ENCODE data around the gene HMMR.

DNA sequence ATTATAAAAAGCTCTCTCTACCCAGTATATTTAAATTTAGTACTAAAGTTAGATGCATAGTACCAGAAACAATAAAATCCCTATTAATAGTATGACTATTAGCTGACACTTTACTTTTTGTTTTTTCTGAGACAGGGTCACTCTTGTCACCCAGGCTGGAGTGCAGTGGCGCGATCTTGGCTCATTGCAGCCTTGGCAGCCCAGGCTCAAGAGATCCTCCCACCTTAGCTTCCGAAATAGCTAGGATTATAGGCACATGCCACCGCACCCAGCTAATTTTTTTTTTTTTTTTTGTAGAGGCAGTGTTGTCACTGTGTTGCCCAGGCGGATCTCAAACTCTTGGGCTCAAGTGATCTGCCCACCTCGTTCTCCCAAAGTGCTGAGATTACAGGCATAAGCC, 15.1 kb upstream of the HMMR start:
- TF ChIP-seq, protein P1, sequence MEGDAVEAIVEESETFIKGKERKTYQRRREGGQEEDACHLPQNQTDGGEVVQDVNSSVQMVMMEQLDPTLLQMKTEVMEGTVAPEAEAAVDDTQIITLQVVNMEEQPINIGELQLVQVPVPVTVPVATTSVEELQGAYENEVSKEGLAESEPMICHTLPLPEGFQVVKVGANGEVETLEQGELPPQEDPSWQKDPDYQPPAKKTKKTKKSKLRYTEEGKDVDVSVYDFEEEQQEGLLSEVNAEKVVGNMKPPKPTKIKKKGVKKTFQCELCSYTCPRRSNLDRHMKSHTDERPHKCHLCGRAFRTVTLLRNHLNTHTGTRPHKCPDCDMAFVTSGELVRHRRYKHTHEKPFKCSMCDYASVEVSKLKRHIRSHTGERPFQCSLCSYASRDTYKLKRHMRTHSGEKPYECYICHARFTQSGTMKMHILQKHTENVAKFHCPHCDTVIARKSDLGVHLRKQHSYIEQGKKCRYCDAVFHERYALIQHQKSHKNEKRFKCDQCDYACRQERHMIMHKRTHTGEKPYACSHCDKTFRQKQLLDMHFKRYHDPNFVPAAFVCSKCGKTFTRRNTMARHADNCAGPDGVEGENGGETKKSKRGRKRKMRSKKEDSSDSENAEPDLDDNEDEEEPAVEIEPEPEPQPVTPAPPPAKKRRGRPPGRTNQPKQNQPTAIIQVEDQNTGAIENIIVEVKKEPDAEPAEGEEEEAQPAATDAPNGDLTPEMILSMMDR (optimal IDR thresholded peaks at IDR 0.05 in 1 of 3, IDR thresholded peaks at IDR 0.05 in 1 of 3, conservative IDR thresholded peaks at IDR 0.05 in 1 of 3; ENCODE audit: extremely low read depth in 1 of 3, insufficient read depth in 2 of 3, low read length in 3 of 3) = no peak
- no peak for TF ChIP-seq EZH2 (IDR thresholded peaks at IDR 0.05; ENCODE audit: low read length)
